GM21367 (cell line): Measurements from ENCODE around the gene MOB3A.
A peak's percentile ranks its signal among the peaks of the same experiment; 100 is the strongest.
"Not testable (repeated sequence)": the region's sequence is repeated elsewhere in the genome, so short reads cannot be mapped to it uniquely, and the experiment has no call there.

Source experiments
- ATAC-seq: cut with Tn5 transposase; IDR thresholded peaks from one replicate; pipeline ENCODE4 v1.9.1; 2021; ENCODE audit not compliant: unreplicated experiment

The MOB3A gene

GRCh38 chr19:2096034-2096479 is at the start of gene MOB3A:
Gene MOB3A (minus strand): TSS chr19:2096326. CDS start chr19:2078560, 17,766 bp downstream.
- ATAC-seq: peak; percentile 20

GRCh38 chr19:2145831-2146241 is 49.7 kb upstream of the MOB3A start:
- ATAC-seq: no peak

GRCh38 chr19:2144190-2144589 is 48.1 kb upstream of the MOB3A start:
- ATAC-seq: no peak

- no peak for ATAC-seq
These were observed 46.2 kb upstream of the MOB3A start for GRCh38 chr19:2142173-2142829.

GRCh38 chr19:2140138-2140569 is 44.0 kb upstream of the MOB3A start:
- ATAC-seq: no peak

- no peak for ATAC-seq
These were observed 43.4 kb upstream of the MOB3A start for GRCh38 chr19:2139385-2140137.

- ATAC-seq: no peak
These were observed 42.1 kb upstream of the MOB3A start for GRCh38 chr19:2138061-2138728.

- ATAC-seq: no peak
These were observed 40.7 kb upstream of the MOB3A start for GRCh38 chr19:2136796-2137195.

GRCh38 chr19:2135474-2136402 is 39.6 kb upstream of the MOB3A start:
- no peak for ATAC-seq

- no peak for ATAC-seq
These were observed 36.8 kb upstream of the MOB3A start for GRCh38 chr19:2132731-2133490.

GRCh38 chr19:2132191-2132590 is 36.1 kb upstream of the MOB3A start:
- no peak for ATAC-seq

GRCh38 chr19:2131012-2131975 is 35.2 kb upstream of the MOB3A start:
- ATAC-seq: not testable (repeated sequence)

- no peak for ATAC-seq
These were observed 34.0 kb upstream of the MOB3A start for GRCh38 chr19:2129892-2130770.

GRCh38 chr19:2129486-2129885 is 33.4 kb upstream of the MOB3A start:
- no peak for ATAC-seq

- ATAC-seq: no peak
These were observed 32.9 kb upstream of the MOB3A start for GRCh38 chr19:2129022-2129421.

- ATAC-seq: not testable (repeated sequence)
These were observed 32.1 kb upstream of the MOB3A start for GRCh38 chr19:2128252-2128651.

- ATAC-seq: no peak
These were observed 31.6 kb upstream of the MOB3A start for GRCh38 chr19:2127758-2128157.
